ENCODE measurements around the gene PTDSS2.

DNA sequence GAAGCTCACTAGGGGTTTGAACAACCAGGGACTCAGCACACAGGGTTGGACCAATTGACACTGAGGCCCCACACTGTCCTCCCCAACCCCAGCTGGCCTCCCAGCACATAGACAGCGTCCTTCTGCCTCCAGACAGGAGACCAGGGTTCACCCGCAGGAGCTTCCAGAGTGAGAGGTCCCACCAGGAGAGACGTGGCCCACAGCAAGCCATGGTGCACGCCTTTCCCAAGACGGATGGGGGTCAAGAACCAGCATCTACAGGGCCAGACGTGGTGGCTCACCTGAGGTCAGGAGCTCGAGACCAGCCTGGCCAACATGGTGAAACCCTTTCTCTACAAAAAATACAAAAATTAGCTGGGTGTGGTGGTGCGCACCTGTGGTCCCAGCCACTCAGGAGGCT lies 23.2 kb upstream of the PTDSS2 start:
- no peak for TF ChIP-seq CTCF (IDR thresholded peaks at IDR 0.05; ENCODE audit: insufficient read depth, low read depth, low read length)
- TF ChIP-seq EZH2 (IDR thresholded peaks at IDR 0.05; ENCODE audit: insufficient read depth, low read length): no peak

Data from astrocyte (in vitro differentiated cells and primary cell).